ENCODE results near the gene DNM1. TPM values are rescaled to one million over a fixed set of nuclear protein-coding genes. Genes with fewer than 3 reads are reported as not detected.

The DNM1 gene
- total and polyA plus RNA-seq, 2 of the 8 experiments (the other 6 are each of a cell fraction or from before 2014, with no cell fraction given): 34.3 to 62.7 TPM

DNA sequence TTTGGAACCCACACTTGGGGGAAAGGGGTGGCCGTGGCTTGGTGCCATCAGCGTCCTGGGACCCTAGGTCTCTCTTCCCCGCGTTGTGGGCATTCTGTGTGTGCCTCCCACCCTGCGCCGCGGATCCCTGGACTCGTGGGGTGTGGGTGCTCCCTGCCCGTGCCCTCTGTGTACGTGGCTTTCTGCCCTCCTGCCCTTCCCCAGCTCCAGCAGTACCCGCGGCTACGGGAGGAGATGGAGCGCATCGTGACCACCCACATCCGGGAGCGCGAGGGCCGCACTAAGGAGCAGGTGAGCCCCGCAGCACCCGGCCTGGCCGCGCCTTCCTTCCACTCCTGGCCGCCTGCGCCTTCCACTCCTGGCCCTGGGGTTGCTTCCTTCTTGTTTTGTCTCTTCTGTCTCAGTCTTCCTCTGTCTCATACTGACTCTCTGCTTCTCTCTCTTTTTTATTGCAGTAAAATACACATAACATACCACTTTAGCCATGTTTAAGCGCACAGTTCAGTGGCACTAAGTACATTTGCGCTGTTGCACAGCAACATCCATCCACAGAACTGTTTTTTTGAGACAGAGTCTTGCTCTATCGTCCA, 30.7 kb downstream of the DNM1 start:
- H2BK12ac ChIP-seq (ENCODE audit: low read depth, low read length): no peak overlapping the region
- H3K18ac ChIP-seq (ENCODE audit: extremely low read depth, low read length): no peak overlapping the region
- no peaks in the 10 kb centered on the region for H3K79me1 ChIP-seq (ENCODE audit: low read depth, low read length)
- DNase-seq (ENCODE audit: low read depth in 1 of 2, low spot score in 2 of 2) (no peak), FAIRE-seq (no peak)
- ChIA-PET CTCF (ENCODE audit: partially characterized antibody) (interaction anchor here (1.5 to 1.8 kb wide), 2 partner anchors 21 to 43 kb away, joined by 3 to 7 read pairs; partner anchors contain the start of gene CIZ1), POLR2A (ENCODE audit: partially characterized antibody) (interaction anchor here (1.0 to 4.2 kb wide), 8 partner anchors 9 to 73 kb away, joined by 3 to 21 read pairs (median 4); no protein-coding TSS in a partner anchor)
- H3K23me2 ChIP-seq (ENCODE audit: low read depth, low read length): no peaks in the 10 kb centered on the region
- no peak overlapping the region for H3K23ac ChIP-seq (ENCODE audit: insufficient read length)
- H3K4me1 ChIP-seq (replicated peaks in 1 of 4; ENCODE audit: control insufficient read depth in 3 of 4, insufficient read depth in 4 of 4, low read length in 3 of 4): no peaks in the 10 kb centered on the region
- no peaks in the 10 kb centered on the region; a peak in 1 of 7 replicates for H3K27me3 ChIP-seq (replicated peaks in 1 of 4; ENCODE audit: control insufficient read depth in 3 of 4, extremely low read depth in 1 of 4, insufficient read depth in 3 of 4, low read length in 3 of 4)
- no peaks in the 10 kb centered on the region for H3K79me2 ChIP-seq (ENCODE audit: control insufficient read depth in 1 of 2, insufficient read depth in 2 of 2, low read length in 2 of 2)
- peaks cover 0 to 2% (median 0%) of the 10 kb centered on the region in 4 experiments; a peak in 1 of 8 replicates for H3K36me3 ChIP-seq (ENCODE audit: control insufficient read depth in 2 of 4, insufficient read depth in 4 of 4, low read length in 3 of 4)
- no peak overlapping the region for H3K4ac ChIP-seq (replicated peaks; ENCODE audit: insufficient read length, low read depth, low read length)
- H3K9ac ChIP-seq (replicated peaks in 1 of 4; ENCODE audit: extremely low read depth in 1 of 4, low read depth in 3 of 4, low read length in 3 of 4): no peak overlapping the region
- H3K9me3 ChIP-seq (ENCODE audit: insufficient read depth in 2 of 2, low read depth in 1 of 2, low read length in 1 of 2): no peaks in the 10 kb centered on the region
- H2AFZ ChIP-seq (ENCODE audit: low read length): no peak overlapping the region
- no peak overlapping the region for H2BK15ac ChIP-seq (ENCODE audit: low read length)
- 95% methylated on average over 28 of the region's 28 CpGs; no CpG with 5 or more reads in 1 of the 2 experiments for WGBS, 2 experiments (ENCODE audit: extremely low coverage in 1 of 2, insufficient coverage in 1 of 2, insufficient read length in 1 of 2, insufficient replicate concordance in 2 of 2, low coverage in 1 of 2, low lambda C conversion rate in 2 of 2, missing lambda C conversion rate in 1 of 2)
- H2AK5ac ChIP-seq (ENCODE audit: low read depth, low read length): no peak overlapping the region
- H4K5ac ChIP-seq (ENCODE audit: insufficient read length, low read depth, low read length): no peak overlapping the region
- H2BK20ac ChIP-seq (ENCODE audit: low read length): no peak overlapping the region
- H4K91ac ChIP-seq (replicated peaks; ENCODE audit: insufficient read length, low read length): no peak overlapping the region
- peaks cover 0 to 2% of the 10 kb centered on the region in 2 experiments for H4K20me1 ChIP-seq (replicated peaks in 1 of 2; ENCODE audit: control insufficient read depth in 1 of 2, insufficient read depth in 2 of 2, low read length in 2 of 2)
- no peak overlapping the region for H3K4me2 ChIP-seq (ENCODE audit: insufficient read depth in 1 of 2, low read depth in 2 of 2, low read length in 2 of 2)
- no peak overlapping the region for H3K56ac ChIP-seq (replicated peaks; ENCODE audit: insufficient read length, low read depth, low read length)
- no peak overlapping the region for H3K14ac ChIP-seq (ENCODE audit: insufficient read length)
- H4K8ac ChIP-seq (ENCODE audit: extremely low read depth, insufficient read depth, low read length): no peak overlapping the region
- no peak overlapping the region for H3K4me3 ChIP-seq (ENCODE audit: extremely low read depth in 1 of 4, insufficient read depth in 2 of 4, low read depth in 3 of 4, low read length in 4 of 4)
- no peak overlapping the region for H2BK120ac ChIP-seq (replicated peaks; ENCODE audit: low read depth, low read length)
- H2BK5ac ChIP-seq (ENCODE audit: low read depth, low read length): no peak overlapping the region
- no peak overlapping the region for H3K27ac ChIP-seq (ENCODE audit: low read depth, low read length)
- TF ChIP-seq RAD21 (IDR thresholded peaks at IDR 0.05 in 1 of 2, conservative IDR thresholded peaks at IDR 0.05 in 1 of 2; ENCODE audit: low read depth in 2 of 2, low read length in 2 of 2) (no peak), TCF12 (IDR thresholded peaks at IDR 0.05; ENCODE audit: low read depth, low read length) (no peak), JUND (IDR thresholded peaks at IDR 0.05; ENCODE audit: low read length) (no peak), SP4 (IDR thresholded peaks at IDR 0.05; ENCODE audit: low read length) (no peak), TAF1 (IDR thresholded peaks at IDR 0.05; ENCODE audit: low read depth, low read length) (no peak), EP300 (IDR thresholded peaks at IDR 0.05; ENCODE audit: borderline replicate concordance in 1 of 2, low read depth in 2 of 2, low read length in 2 of 2) (no peak), KDM4A (IDR thresholded peaks at IDR 0.05; ENCODE audit: low read depth, low read length, severe bottlenecking) (no peak), CTBP2 (IDR thresholded peaks at IDR 0.05; ENCODE audit: borderline replicate concordance, insufficient read depth, insufficient read length, low read length) (no peak), SUZ12 (IDR thresholded peaks at IDR 0.05; ENCODE audit: low read length) (no peak), HDAC6 (IDR thresholded peaks at IDR 0.05; ENCODE audit: low read depth, low read length) (no peak), CEBPB (IDR thresholded peaks at IDR 0.05; ENCODE audit: low read depth, low read length) (no peak), NANOG (IDR thresholded peaks at IDR 0.05; ENCODE audit: insufficient read depth, low read depth, low read length, poor library complexity, severe bottlenecking) (no peak)
